ENCODE data around the gene DUSP14.
"Not testable (repeated sequence)": the region's sequence is repeated elsewhere in the genome, so short reads cannot be mapped to it uniquely, and the experiment has no call there.

The DUSP14 gene

GRCh38 chr17:37489197-37490001, at the start of gene DUSP14:
DUSP14 (plus strand) TSS chr17:37489891; CDS start chr17:37512273, 22,382 bp downstream.
- peak; percentile 81 for DNase-seq

GRCh38 chr17:37440424-37440823, 49.3 kb upstream of the DUSP14 start:
- DNase-seq, result no peak

- DNase-seq, result not testable (repeated sequence)
These were observed 48.2 kb upstream of the DUSP14 start for GRCh38 chr17:37441369-37442014.

- DNase-seq, result no peak
These were observed 43.7 kb upstream of the DUSP14 start for GRCh38 chr17:37446027-37446426.

- DNase-seq, result no peak
These were observed 42.0 kb upstream of the DUSP14 start for GRCh38 chr17:37447641-37448040.

GRCh38 chr17:37450112-37450511, 39.6 kb upstream of the DUSP14 start:
- DNase-seq, result no peak

- not testable (repeated sequence) for DNase-seq
These were observed 31.9 kb upstream of the DUSP14 start for GRCh38 chr17:37457801-37458200.

GRCh38 chr17:37458805-37459204, 30.9 kb upstream of the DUSP14 start:
- no peak for DNase-seq

- DNase-seq, result no peak
These were observed 28.0 kb upstream of the DUSP14 start for GRCh38 chr17:37461668-37462067.

GRCh38 chr17:37462492-37462891, 27.2 kb upstream of the DUSP14 start:
- DNase-seq, result no peak

- DNase-seq, result no peak
These were observed 26.7 kb upstream of the DUSP14 start for GRCh38 chr17:37463039-37463438.

- no peak for DNase-seq
These were observed 24.5 kb upstream of the DUSP14 start for GRCh38 chr17:37465069-37465616.

- DNase-seq, result no peak
These were observed 23.2 kb upstream of the DUSP14 start for GRCh38 chr17:37466471-37466870.

GRCh38 chr17:37470181-37470580, 19.5 kb upstream of the DUSP14 start:
- no peak for DNase-seq

GRCh38 chr17:37475731-37476420, 13.8 kb upstream of the DUSP14 start:
- no peak for DNase-seq

- no peak for DNase-seq
These were observed 13.1 kb upstream of the DUSP14 start for GRCh38 chr17:37476431-37477120.

GRCh38 chr17:37478187-37478586, 11.5 kb upstream of the DUSP14 start:
- no peak for DNase-seq

- no peak for DNase-seq
These were observed 10.7 kb upstream of the DUSP14 start for GRCh38 chr17:37479025-37479424.

GRCh38 chr17:37480427-37480826, 9.3 kb upstream of the DUSP14 start:
- no peak for DNase-seq

GRCh38 chr17:37481001-37481665, 8.6 kb upstream of the DUSP14 start:
- no peak for DNase-seq

GRCh38 chr17:37483311-37484039, 6.2 kb upstream of the DUSP14 start:
- DNase-seq, result no peak
